ENCODE data around the gene VPS33A. TPM values are rescaled to one million over a fixed set of nuclear protein-coding genes. Genes with fewer than 3 reads are reported as not detected.

The VPS33A gene
- total RNA-seq: 8.1 TPM

- intact Hi-C loops (cut with DNase I): loop anchor here (1.0 to 10.0 kb wide), 6 partner anchors 40 to 708 kb away; partner anchors contain the start of genes DIABLO, KNTC1, OGFOD2 and ZCCHC8
- Histone ChIP-seq H3K4me3 (peak within 1 kb of the TSS; percentile 92 to 96), H3K27me3 (no peaks in the 10 kb centered on the region), H3K9me3 (no peaks in the 10 kb centered on the region), H3K4me1 (peaks cover 0 to 8% of the 10 kb centered on the region in 2 donors), H3K36me3 (peaks cover 5 to 26% of the 10 kb centered on the region in 2 donors), H3K27ac (peak within 1 kb of the TSS; percentile 84 to 88)
- TF ChIP-seq CTCF (IDR thresholded peaks at IDR 0.05): no peak
- peak; percentile 83 to 99 for DNase-seq (ENCODE audit: low spot score in 2 of 2)
Observed at GRCh38 chr12:122266230-122266901, at the start of gene VPS33A. Gene VPS33A, minus strand, starts transcription at chr12:122266494. Its CDS starts 86 bp downstream, at chr12:122266408.

GRCh38 chr12:122312926-122313325 lies 46.6 kb upstream of the VPS33A start:
- intact Hi-C loops (cut with DNase I): no loop called here
- no peak for TF ChIP-seq CTCF (IDR thresholded peaks at IDR 0.05)
- peaks cover 29 to 78% of the 10 kb centered on the region in 2 donors for H3K36me3 ChIP-seq
- no peak overlapping the region for H3K27ac ChIP-seq
- no peaks in the 10 kb centered on the region for H3K27me3 ChIP-seq
- no peak overlapping the region for H3K4me3 ChIP-seq
- no peaks in the 10 kb centered on the region for H3K9me3 ChIP-seq
- DNase-seq (ENCODE audit: low spot score in 2 of 2): no peak
- H3K4me1 ChIP-seq: peaks cover 0 to under 1% of the 10 kb centered on the region in 2 donors

- Histone ChIP-seq H3K4me3 (no peak overlapping the region), H3K27me3 (no peaks in the 10 kb centered on the region), H3K9me3 (no peaks in the 10 kb centered on the region), H3K27ac (no peak overlapping the region), H3K36me3 (peaks cover 31 to 77% of the 10 kb centered on the region in 2 donors), H3K4me1 (no peaks in the 10 kb centered on the region)
- DNase-seq (ENCODE audit: low spot score in 2 of 2): no peak
- intact Hi-C loops (cut with DNase I): no loop called here
- TF ChIP-seq CTCF (IDR thresholded peaks at IDR 0.05): no peak
Observed at GRCh38 chr12:122311696-122312095, 45.4 kb upstream of the VPS33A start.

- intact Hi-C loops (cut with DNase I): no loop called here
- Histone ChIP-seq H3K27me3 (no peaks in the 10 kb centered on the region), H3K4me3 (no peak overlapping the region), H3K27ac (no peak overlapping the region), H3K4me1 (no peaks in the 10 kb centered on the region), H3K36me3 (peaks cover 26 to 74% of the 10 kb centered on the region in 2 donors), H3K9me3 (no peaks in the 10 kb centered on the region)
- DNase-seq (ENCODE audit: low spot score in 2 of 2): no peak
- no peak for TF ChIP-seq CTCF (IDR thresholded peaks at IDR 0.05)
Observed at GRCh38 chr12:122310626-122311333, 44.5 kb upstream of the VPS33A start.

GRCh38 chr12:122309564-122310121 lies 43.3 kb upstream of the VPS33A start:
- intact Hi-C loops (cut with DNase I): no loop called here
- DNase-seq (ENCODE audit: low spot score in 2 of 2): no peak
- H3K4me3 ChIP-seq: no peak overlapping the region
- no peaks in the 10 kb centered on the region for H3K4me1 ChIP-seq
- no peaks in the 10 kb centered on the region for H3K9me3 ChIP-seq
- no peak for TF ChIP-seq CTCF (IDR thresholded peaks at IDR 0.05)
- no peaks in the 10 kb centered on the region for H3K27me3 ChIP-seq
- H3K27ac ChIP-seq: no peak overlapping the region
- peaks cover 34 to 75% of the 10 kb centered on the region in 2 donors for H3K36me3 ChIP-seq
